BJ (cell line): ENCODE data around the gene SHANK1. TPM values are rescaled to one million over a fixed set of nuclear protein-coding genes. Genes with fewer than 3 reads are reported as not detected.

Source experiments
- CTCF ChIA-PET: fragments of 350-600 bp; formaldehyde crosslinking; extraction: SDS; loops from one replicate; lab custom pipeline; 2021; ENCODE audit warnings: antibody characterized with exemption, inconsistent platforms; lab: Yijun Ruan, JAX
- POLR2A ChIA-PET: fragments of 300-600 bp; sonication (Branson Sonifier 250); formaldehyde crosslinking; extraction: SDS; loops from one replicate; lab custom pipeline; 2021; ENCODE audit warnings: antibody characterized with exemption; lab: Charles Lee
- DNase-seq: peaks from one replicate; pipeline ENCODE4 v3.0.0-alpha.2; 2011; ENCODE audit warnings: low read depth
- H3K27me3 ChIP-seq: 2 replicates; pipeline ENCODE4 v1.6.0; 2011; ENCODE audit warnings: low read length; ENCODE audit not compliant: control insufficient read depth, insufficient read depth
- H3K36me3 ChIP-seq: 2 replicates; pipeline ENCODE4 v1.5.1; 2011; ENCODE audit warnings: low read length; ENCODE audit not compliant: control insufficient read depth, insufficient read depth
- H3K4me3 ChIP-seq: 2 replicates; pipeline ENCODE4 v1.5.1; 2011; ENCODE audit warnings: low read depth, mild to moderate bottlenecking, control low read depth, low read length
- polyA plus RNA-seq: library from polyadenylated mRNA; depleted of rRNA; stranded (reverse); fragments of >200 nt; gene quantifications from 2 replicates; pipeline ENCODE4 v1.2.3, GENCODE V29; 2011
- TF ChIP-seq, protein P1 (sequence below): IDR thresholded peaks from 2 replicates; pipeline ENCODE4 v1.5.1; 2011; ENCODE audit warnings: low read depth, mild to moderate bottlenecking, control low read depth, inconsistent platforms, low read length, moderate library complexity; ENCODE audit not compliant: insufficient read depth

Gene SHANK1
- polyA plus RNA-seq, 1 experiment = 1.8 TPM

DNA sequence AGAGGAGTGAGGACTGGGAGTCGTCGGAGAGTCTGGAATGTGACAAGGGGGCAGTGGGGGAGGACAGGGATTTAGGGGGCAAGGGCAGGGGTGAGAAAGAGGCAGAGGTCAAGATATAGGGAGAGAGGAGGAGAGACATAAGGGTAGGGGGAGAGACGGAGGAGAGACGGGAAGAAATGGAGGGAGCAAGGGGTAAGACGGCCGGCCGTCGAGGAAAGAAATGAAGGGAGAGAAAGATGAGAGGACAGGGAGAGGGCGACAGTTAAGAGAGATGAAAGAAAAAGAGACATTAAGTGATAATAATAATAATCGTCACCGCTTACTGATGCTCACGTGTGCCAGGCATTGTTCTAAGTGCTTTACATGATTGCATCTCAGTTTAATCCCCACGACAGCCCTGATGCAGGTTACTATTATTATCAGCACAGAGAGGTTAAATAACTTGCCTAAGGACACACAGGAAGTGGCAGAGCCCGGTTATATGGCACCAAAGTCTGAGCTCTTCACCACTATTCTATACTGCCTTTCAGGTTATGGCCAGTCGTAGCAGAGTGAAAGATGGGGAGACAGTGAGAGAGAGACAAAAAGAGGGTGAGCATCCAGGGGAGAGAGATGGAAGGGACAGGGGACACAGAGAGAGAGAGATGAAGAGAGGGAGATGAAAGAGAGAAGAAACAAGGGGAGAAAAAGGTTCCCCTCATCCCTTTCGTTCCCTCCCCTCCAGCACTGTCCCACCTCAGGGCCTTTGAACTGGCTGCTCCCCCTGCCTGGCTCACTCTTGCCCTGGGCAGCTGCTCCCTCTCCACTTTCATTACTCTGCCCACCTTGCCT, 56.7 kb downstream of the SHANK1 start:
- POLR2A ChIA-PET = no interaction called here
- H3K27me3 ChIP-seq = peaks cover 12% of the 10 kb centered on the region
- TF ChIP-seq, protein P1, sequence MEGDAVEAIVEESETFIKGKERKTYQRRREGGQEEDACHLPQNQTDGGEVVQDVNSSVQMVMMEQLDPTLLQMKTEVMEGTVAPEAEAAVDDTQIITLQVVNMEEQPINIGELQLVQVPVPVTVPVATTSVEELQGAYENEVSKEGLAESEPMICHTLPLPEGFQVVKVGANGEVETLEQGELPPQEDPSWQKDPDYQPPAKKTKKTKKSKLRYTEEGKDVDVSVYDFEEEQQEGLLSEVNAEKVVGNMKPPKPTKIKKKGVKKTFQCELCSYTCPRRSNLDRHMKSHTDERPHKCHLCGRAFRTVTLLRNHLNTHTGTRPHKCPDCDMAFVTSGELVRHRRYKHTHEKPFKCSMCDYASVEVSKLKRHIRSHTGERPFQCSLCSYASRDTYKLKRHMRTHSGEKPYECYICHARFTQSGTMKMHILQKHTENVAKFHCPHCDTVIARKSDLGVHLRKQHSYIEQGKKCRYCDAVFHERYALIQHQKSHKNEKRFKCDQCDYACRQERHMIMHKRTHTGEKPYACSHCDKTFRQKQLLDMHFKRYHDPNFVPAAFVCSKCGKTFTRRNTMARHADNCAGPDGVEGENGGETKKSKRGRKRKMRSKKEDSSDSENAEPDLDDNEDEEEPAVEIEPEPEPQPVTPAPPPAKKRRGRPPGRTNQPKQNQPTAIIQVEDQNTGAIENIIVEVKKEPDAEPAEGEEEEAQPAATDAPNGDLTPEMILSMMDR = no peak
- H3K36me3 ChIP-seq = no peaks in the 10 kb centered on the region
- no peak for DNase-seq
- H3K4me3 ChIP-seq = no peak overlapping the region
- CTCF ChIA-PET = no interaction called here

DNA sequence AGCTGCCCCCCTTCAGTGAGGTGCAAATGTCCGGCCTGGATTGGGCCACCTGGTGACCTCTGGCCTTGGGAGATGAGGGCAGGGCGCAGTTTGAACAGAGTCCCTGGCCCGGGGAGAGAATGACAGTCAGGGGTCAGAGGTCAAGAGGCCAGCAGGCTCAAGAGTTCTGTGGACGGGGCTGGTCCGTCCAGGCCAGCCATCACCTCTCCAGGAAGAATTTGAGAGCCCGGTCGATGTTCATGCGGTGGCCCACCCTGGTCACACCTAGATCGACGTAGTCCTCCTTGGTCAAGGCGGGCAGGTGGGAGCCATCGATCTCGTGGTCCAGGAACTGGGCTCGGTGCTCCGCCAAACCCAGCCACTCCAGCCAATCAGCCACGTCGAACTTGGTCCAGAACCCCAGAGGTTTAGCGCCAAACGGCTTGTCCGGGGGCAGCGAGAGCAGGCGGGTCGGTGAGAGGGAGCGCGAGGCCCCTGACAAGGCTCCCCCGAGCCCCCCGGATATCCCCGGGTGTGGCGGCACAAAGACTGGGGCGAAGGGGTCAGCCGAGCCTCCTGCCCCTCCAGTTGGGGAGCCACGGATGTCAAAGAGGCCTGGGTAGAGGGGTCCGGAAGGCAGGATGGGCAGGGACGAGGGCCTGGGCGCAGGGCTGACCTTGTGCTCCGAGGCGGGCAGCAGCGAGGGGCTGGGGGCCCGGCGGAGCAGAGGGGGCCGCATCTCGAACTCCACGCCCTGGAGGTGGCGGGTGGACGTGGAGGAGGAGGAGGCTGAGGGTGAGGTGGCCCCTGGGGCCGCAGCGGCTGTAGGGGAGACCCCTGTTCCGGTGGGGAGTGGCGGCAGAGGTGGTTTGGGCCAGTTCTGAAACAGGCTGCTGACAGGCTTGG, 57.6 kb downstream of the SHANK1 start:
- DNase-seq = no peak
- POLR2A ChIA-PET = no interaction called here
- no peaks in the 10 kb centered on the region for H3K36me3 ChIP-seq
- TF ChIP-seq, protein P1 = no peak
- CTCF ChIA-PET = no interaction called here
- H3K4me3 ChIP-seq = no peak overlapping the region
- peaks cover 9% of the 10 kb centered on the region for H3K27me3 ChIP-seq

DNA sequence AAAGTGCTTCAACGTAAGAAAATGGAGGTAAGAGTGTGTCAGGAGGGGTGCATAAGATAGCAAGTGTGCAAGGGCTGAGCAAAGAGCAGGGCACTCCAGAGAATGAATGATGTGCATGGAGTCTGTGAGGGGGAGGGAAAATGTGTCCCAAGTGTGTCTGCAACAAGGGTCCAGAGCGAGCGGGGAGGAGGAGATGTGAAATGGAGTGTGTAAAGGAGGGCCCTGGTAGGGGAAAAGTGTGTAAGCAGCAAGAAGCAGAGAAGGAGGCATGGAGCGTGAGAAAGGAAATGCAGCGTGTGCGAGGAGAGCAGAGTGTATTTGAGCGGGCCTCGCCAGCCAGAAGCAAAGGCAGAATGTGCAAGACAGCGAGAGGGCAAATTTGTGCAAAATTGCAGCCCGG, 58.6 kb downstream of the SHANK1 start:
- POLR2A ChIA-PET = no interaction called here
- Histone ChIP-seq H3K4me3 (no peak overlapping the region), H3K27me3 (peaks cover 2% of the 10 kb centered on the region; the same call in 1 of the 2 replicates), H3K36me3 (no peaks in the 10 kb centered on the region)
- CTCF ChIA-PET = interaction anchor here (1.0 kb wide), 1 partner anchor 122 kb away, joined by 3 read pairs; no protein-coding TSS in a partner anchor
- TF ChIP-seq, protein P1 = no peak
- no peak for DNase-seq

DNA sequence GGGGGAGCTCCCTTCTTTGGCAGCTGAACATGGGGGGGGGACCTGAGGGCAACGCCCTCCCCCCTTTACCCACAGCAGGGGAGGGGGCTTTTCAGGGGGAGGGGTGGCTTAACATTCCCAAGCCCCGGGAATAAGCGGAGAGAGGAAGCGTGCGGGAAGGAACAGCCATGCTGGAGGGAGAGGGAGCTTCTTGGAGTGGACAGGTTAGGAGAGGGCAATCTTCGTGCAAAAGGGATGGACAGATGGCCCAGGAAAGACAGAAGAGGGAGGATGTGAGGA, 59.6 kb downstream of the SHANK1 start:
- Histone ChIP-seq H3K27me3 (0 out of 2 replicates have a peak, but pooled peaks cover 2% of the 10 kb centered on the region), H3K36me3 (no peaks in the 10 kb centered on the region), H3K4me3 (no peak overlapping the region)
- TF ChIP-seq, protein P1 = no peak
- ChIA-PET POLR2A (no interaction called here), CTCF (interaction anchor here (1.0 to 1.4 kb wide), 3 partner anchors 10 to 123 kb away, joined by 3 to 5 read pairs (median 3); no protein-coding TSS in a partner anchor)
- no peak for DNase-seq
